NCI-H2171 (cell line): ENCODE measurements around the gene TXNDC11.

Experiments
- DNase-seq: peaks from one replicate; lab custom pipeline; 2025; lab: John Stamatoyannopoulos, UW

TXNDC11 gene

GRCh38 chr16:11750056-11750455 is 7.4 kb upstream of the TXNDC11 start:
- no peak for DNase-seq

DNA sequence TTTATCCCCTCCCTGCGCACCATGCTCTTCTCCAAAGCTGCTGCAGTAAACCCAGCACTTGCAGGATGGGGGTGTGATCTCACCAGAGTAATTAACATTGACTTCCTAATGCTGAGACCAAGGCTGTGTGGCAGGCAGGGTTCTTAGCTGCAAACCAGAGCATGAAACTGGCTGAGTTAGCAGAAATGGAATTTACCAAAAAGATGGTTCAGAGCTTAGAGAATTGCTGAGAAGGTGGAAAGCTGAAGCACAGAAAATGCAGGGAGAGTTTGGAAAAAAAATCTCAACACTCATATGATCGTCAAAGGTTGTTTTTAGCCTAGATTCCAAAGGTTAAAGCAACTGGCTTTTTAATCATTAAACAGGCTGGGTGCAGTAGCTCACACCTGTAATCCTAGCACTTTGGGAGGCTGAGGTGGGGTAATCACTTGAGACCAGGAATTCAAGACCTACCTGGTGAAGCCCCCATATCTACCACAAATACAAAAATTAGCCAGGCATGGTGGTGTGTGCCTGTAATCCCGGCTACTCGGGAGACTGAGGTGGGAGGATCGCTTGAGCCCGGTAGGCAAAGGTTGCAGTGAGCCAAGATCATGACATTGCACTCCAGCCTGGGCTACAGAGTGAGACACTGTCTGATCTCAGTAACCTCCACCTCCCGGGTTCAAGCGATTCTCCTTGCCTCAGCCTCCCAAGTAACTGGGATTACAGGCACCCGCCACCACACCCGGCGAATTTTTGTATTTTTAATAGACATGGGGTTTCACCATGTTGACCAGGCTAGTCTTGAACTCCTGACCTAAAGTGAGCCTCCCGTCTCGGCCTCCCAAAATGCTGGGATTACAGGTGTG is 6.0 kb upstream of the TXNDC11 start:
- no peak for DNase-seq

- no peak for DNase-seq
These were observed 5.3 kb upstream of the TXNDC11 start for GRCh38 chr16:11747949-11748403.

DNA sequence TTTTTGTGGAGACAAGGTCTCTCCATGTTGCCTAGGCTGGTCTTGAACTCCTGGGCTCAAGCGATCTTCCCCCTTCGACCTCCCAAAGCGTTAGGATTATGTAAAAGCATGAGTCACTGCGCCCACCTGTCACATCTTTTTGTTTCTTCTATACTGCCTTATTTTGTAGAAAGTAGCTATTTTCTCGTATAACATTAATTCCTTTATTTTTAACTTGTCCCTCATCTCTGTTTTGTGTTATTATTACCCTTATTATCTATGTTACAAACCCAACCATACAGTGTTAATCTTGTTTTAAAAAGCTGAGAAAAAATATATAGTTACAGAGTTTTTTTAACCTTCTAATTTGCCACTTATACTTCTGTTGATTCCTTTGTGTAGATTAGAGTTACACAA is 1.4 kb upstream of the TXNDC11 start:
- no peak for DNase-seq

- peak; percentile 7 for DNase-seq
These were observed 834 bp upstream of the TXNDC11 start for GRCh38 chr16:11743308-11744074.

DNA sequence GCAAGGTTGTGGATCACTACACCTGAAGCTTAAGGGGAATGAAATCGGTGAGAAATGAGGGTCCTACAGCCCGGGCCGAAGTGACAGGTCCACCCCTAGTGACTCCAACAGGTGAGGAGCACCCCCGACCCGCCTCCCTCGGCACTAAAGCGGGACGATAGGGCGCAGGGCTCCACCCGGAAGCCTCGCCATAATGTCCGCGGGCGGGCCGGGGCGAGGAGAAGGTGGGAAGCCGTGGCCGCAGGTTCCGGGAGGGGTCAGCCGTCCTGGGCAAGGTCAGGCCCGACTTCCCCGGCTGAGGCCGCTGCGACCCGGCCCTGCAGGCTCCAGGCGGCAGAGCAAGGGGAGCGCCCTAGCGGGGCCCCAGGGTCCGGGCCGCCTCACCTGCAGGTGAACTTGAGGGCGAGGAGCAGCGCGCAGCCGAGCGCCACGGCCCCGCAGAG is 543 bp downstream of the TXNDC11 start:
- no peak for DNase-seq

GRCh38 chr16:11740567-11740966 is 2.1 kb downstream of the TXNDC11 start:
- DNase-seq: no peak

- no peak for DNase-seq
These were observed 3.7 kb downstream of the TXNDC11 start for GRCh38 chr16:11738742-11739544.

DNA sequence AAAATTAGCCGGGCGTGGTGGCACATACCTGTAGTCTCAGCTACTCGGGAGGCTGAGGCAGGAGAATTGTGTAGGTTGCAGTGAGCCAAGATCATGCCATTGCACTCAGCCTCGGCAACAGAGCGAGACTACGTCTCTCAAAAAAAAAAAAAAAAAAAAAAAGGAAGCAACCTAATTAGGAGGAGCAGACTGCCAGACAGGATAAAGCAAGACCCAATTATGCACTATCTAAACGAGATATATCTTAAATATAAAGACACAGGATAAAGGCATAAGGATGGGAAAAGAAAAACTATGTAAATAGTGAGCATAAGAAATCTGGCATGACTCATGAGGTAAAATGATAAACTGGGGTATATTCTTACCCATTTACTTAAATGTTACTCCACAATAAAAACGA is 4.9 kb downstream of the TXNDC11 start:
- no peak for DNase-seq

GRCh38 chr16:11736903-11737302 is 5.8 kb downstream of the TXNDC11 start:
- no peak for DNase-seq

- no peak for DNase-seq
These were observed 6.9 kb downstream of the TXNDC11 start for GRCh38 chr16:11735787-11736186.

DNA sequence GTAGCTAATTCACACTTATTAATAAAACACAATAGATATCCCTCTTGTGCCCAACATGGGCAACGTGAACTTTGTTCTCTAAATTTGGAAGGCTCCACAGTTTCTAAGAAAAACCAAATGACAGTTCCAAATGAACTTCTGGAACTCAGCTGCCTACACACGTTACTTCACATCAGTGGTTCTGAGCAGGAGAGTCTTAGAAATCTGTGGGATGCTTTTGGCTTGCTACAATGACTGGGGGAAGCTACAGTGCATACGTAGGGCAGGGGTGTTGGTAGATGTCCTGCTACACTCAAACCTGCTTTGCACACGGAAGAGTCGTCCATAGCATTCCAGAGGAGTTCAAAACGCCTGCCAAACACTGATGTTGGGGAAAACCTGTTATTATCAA is 8.0 kb downstream of the TXNDC11 start:
- DNase-seq: no peak

- no peak for DNase-seq
These were observed 8.5 kb downstream of the TXNDC11 start for GRCh38 chr16:11734025-11734652.

DNA sequence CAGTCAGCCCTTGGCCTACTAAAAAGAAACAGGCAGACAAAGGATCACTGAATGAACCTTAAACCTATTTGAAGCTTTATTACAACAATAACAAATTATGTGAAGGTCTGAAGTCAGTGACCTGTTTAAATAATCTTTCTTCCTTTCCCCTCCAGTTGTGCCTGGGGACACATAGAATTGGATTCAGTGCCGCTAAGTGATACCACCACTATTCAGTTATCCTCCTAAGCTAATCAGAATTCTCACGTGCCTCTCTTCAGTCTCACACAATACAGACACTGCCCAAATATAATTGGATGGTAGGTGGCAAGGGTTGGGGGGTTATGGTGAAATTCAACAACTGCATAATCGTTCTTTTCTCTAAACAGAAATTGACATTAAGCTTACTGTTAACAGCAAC is 11.4 kb downstream of the TXNDC11 start:
- no peak for DNase-seq

DNA sequence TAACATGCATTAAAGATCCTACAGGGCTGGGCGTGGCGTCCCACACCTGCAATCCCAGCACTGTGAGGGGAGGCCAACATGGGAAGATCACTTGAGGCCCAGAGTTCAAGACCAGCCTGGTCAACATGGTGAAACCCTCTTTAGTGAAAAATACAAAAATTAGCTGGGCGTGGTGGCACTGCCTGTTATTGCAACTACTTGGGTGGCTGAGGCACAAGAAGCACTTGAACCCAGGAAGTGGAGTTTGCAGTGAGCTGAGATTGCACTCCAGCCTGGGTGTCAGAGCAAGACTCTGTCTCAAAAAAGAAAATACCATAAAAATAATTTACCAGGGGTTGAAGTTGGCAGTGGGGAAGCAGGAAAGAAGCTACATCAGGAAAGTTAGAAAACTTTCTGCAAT is 12.9 kb downstream of the TXNDC11 start:
- no peak for DNase-seq

GRCh38 chr16:11727796-11728543 is 14.7 kb downstream of the TXNDC11 start:
- no peak for DNase-seq

DNA sequence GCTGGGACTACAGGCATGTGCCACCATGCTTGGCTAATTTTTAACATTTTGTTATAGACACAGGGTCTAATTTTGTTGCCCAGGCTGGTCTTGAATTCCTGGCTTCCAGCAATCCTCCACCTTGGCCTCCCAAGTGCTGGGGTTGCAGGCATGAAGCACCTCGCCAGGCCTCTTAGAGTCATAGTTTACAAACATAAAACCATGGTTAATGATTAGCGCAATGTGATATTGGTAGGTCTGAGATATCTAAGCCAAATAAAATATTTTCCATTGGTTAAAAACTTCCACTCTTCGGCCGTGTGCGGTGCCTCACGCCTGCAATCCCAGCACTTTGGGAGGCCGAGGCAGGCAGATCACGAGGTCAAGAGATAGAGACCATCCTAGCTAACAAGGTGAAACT is 16.6 kb downstream of the TXNDC11 start:
- no peak for DNase-seq

- no peak for DNase-seq
These were observed 17.2 kb downstream of the TXNDC11 start for GRCh38 chr16:11725457-11725856.

GRCh38 chr16:11722468-11722808 is 20.2 kb downstream of the TXNDC11 start:
- no peak for DNase-seq

DNA sequence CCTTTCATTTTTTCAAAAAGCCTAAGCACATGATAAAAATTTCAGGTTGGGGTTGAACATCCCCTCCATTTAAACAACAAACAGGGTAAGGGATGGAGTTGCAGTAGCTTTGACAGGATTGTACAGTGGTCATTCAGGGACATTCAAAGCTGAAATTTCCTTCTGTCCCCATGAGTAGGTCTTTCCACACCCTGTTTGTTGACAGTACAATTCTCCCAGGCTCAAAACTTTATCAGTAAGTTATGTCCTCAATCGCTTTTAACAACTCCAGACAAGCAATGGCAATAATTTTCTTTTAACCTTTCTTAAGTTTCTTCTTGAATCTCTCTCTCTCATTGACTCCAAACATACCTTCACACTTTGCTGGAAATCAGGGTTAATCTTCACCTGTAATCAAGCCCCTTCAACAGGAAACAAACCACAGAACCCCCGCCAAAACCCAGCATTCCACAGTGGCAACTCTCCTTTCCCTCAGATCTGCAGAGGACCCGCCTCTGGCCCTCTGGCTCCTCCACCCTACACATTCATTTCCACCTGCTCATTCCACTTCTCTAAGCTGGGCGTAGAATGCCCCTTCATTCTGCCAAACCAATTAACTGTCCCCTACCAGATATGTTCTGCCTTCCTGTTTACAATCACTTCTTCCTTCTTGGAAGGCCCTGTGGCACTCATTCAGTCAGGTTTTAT is 20.7 kb downstream of the TXNDC11 start:
- no peak for DNase-seq

- DNase-seq: no peak
These were observed 22.9 kb downstream of the TXNDC11 start for GRCh38 chr16:11719762-11720161.
